HG03460 (cell line): ENCODE measurements around the gene BRD9.
"Not testable (repeated sequence)": the region's sequence is repeated elsewhere in the genome, so short reads cannot be mapped to it uniquely, and the experiment has no call there.

Source experiments
- ATAC-seq: cut with Tn5 transposase; IDR thresholded peaks from one replicate; pipeline ENCODE4 v1.9.1; 2021; ENCODE audit not compliant: unreplicated experiment

Gene BRD9

GRCh38 chr5:923281-923873 lies 30.8 kb upstream of the BRD9 start:
- peak; percentile 93 for ATAC-seq

- ATAC-seq = no peak
These were observed 30.1 kb upstream of the BRD9 start for GRCh38 chr5:922436-923280.

- ATAC-seq = no peak
These were observed 29.1 kb upstream of the BRD9 start for GRCh38 chr5:921456-922435.

- no peak for ATAC-seq
These were observed 27.7 kb upstream of the BRD9 start for GRCh38 chr5:920321-920720.

GRCh38 chr5:919356-920000 lies 26.9 kb upstream of the BRD9 start:
- no peak for ATAC-seq

GRCh38 chr5:918717-919116 lies 26.1 kb upstream of the BRD9 start:
- not testable (repeated sequence) for ATAC-seq

- ATAC-seq = no peak
These were observed 24.1 kb upstream of the BRD9 start for GRCh38 chr5:916441-917293.

- ATAC-seq = no peak
These were observed 23.3 kb upstream of the BRD9 start for GRCh38 chr5:915946-916345.

- not testable (repeated sequence) for ATAC-seq
These were observed 22.7 kb upstream of the BRD9 start for GRCh38 chr5:915346-915745.

GRCh38 chr5:914612-915011 lies 22.0 kb upstream of the BRD9 start:
- ATAC-seq = no peak

GRCh38 chr5:914174-914573 lies 21.6 kb upstream of the BRD9 start:
- no peak for ATAC-seq

GRCh38 chr5:912280-913091 lies 19.9 kb upstream of the BRD9 start:
- ATAC-seq = no peak

GRCh38 chr5:911601-912000 lies 19.0 kb upstream of the BRD9 start:
- no peak for ATAC-seq

GRCh38 chr5:910769-911160 lies 18.2 kb upstream of the BRD9 start:
- no peak for ATAC-seq

- ATAC-seq = no peak
These were observed 17.6 kb upstream of the BRD9 start for GRCh38 chr5:909994-910768.

GRCh38 chr5:909086-909485 lies 16.5 kb upstream of the BRD9 start:
- no peak for ATAC-seq

- no peak for ATAC-seq
These were observed 15.6 kb upstream of the BRD9 start for GRCh38 chr5:908172-908571.

GRCh38 chr5:907366-907910 lies 14.8 kb upstream of the BRD9 start:
- ATAC-seq = no peak
